Frontal cortex (tissue), 4 donors: ENCODE data around the gene NLGN4X. TPM values are rescaled to one million over a fixed set of nuclear protein-coding genes. Genes with fewer than 3 reads are reported as not detected.

Experiments
- DNase-seq, 2 donors: peaks; one replicate each; pipeline ENCODE4 v3.0.0; 2012; ENCODE audit warnings: low spot score in 2 of 2
- FAIRE-seq: peaks from 2 replicates; lab custom pipeline; 2012; peaks lifted over from hg19 to GRCh38; lab: Jason Lieb, UNC
- total RNA-seq: library from RNA; depleted of rRNA; stranded (reverse); fragments of >200 nt; gene quantifications from one replicate; pipeline ENCODE4 v1.2.3, GENCODE V29; 2014
- donor health status: control.
- donor health status: control.
- donor health status: control.

NLGN4X gene
- total RNA-seq, 1 donor from 2014 or later, result 40.8 TPM

GRCh38 chrX:6163721-6164120, 64.9 kb downstream of the NLGN4X start:
- no peak for DNase-seq
- no peak for FAIRE-seq

GRCh38 chrX:6159468-6159867, 69.2 kb downstream of the NLGN4X start:
- FAIRE-seq, result no peak
- DNase-seq, result no peak

- DNase-seq (no peak), FAIRE-seq (no peak)
These were observed 76.7 kb downstream of the NLGN4X start for GRCh38 chrX:6151971-6152370.

GRCh38 chrX:6149060-6149872, 79.4 kb downstream of the NLGN4X start:
- FAIRE-seq (no peak), DNase-seq (no peak)

GRCh38 chrX:6134255-6134654, 94.4 kb downstream of the NLGN4X start:
- DNase-seq (no peak), FAIRE-seq (no peak)

GRCh38 chrX:6132970-6133369, 95.7 kb downstream of the NLGN4X start:
- DNase-seq (no peak), FAIRE-seq (no peak)

GRCh38 chrX:6131287-6131686, 97.4 kb downstream of the NLGN4X start:
- no peak for DNase-seq
- no peak for FAIRE-seq

GRCh38 chrX:6129195-6129594, 99.5 kb downstream of the NLGN4X start:
- DNase-seq, result no peak
- FAIRE-seq, result no peak

GRCh38 chrX:6120329-6120728, 108.3 kb downstream of the NLGN4X start:
- no peak for FAIRE-seq

GRCh38 chrX:6095469-6095868, 133.2 kb downstream of the NLGN4X start:
- FAIRE-seq (no peak), DNase-seq (no peak)

More at GRCh38 chrX:6120329-6120728, 108.3 kb downstream of the NLGN4X start:
- no peak for DNase-seq

GRCh38 chrX:6074532-6074931, 154.1 kb downstream of the NLGN4X start:
- DNase-seq (no peak), FAIRE-seq (no peak)

- no peak for FAIRE-seq
- DNase-seq, result no peak
These were observed 156.9 kb downstream of the NLGN4X start for GRCh38 chrX:6071731-6072130.

GRCh38 chrX:6067600-6067999, 161.1 kb downstream of the NLGN4X start:
- FAIRE-seq (no peak), DNase-seq (no peak)

GRCh38 chrX:6053141-6053540, 175.5 kb downstream of the NLGN4X start:
- FAIRE-seq (no peak), DNase-seq (no peak)

GRCh38 chrX:6052111-6052745, 176.4 kb downstream of the NLGN4X start:
- no peak for FAIRE-seq
- DNase-seq, result no peak

- no peak for FAIRE-seq
- DNase-seq, result no peak
These were observed 179.5 kb downstream of the NLGN4X start for GRCh38 chrX:6049132-6049531.

- DNase-seq (no peak), FAIRE-seq (no peak)
These were observed 187.0 kb downstream of the NLGN4X start for GRCh38 chrX:6041630-6042029.

GRCh38 chrX:6029014-6029413, 199.7 kb downstream of the NLGN4X start:
- DNase-seq (no peak), FAIRE-seq (no peak)

- DNase-seq, result no peak
- no peak for FAIRE-seq
These were observed 201.7 kb downstream of the NLGN4X start for GRCh38 chrX:6026980-6027379.

GRCh38 chrX:6026429-6026828, 202.2 kb downstream of the NLGN4X start:
- DNase-seq (no peak), FAIRE-seq (no peak)

- DNase-seq (no peak), FAIRE-seq (no peak)
These were observed 204.5 kb downstream of the NLGN4X start for GRCh38 chrX:6024204-6024603.
